Measurements from ENCODE around the gene SCAANT1. TPM values are rescaled to one million over a fixed set of nuclear protein-coding genes. Genes with fewer than 3 reads are reported as not detected.

SCAANT1 gene
- total and polyA plus RNA-seq, 2 of the 8 experiments (the other 6 are each of a cell fraction or from before 2014, with no cell fraction given) = not detected

- CTCF ChIA-PET (ENCODE audit: partially characterized antibody) = no interaction called here
- H3K4me1 ChIP-seq (replicated peaks in 1 of 4; ENCODE audit: control insufficient read depth in 3 of 4, insufficient read depth in 4 of 4, low read length in 3 of 4) = peaks cover 0 to 12% (median 6%) of the 10 kb centered on the region in 4 experiments; a peak in 5 of 7 replicates
- no peak overlapping the region for H2BK20ac ChIP-seq (ENCODE audit: low read length)
- H3K4ac ChIP-seq (replicated peaks; ENCODE audit: insufficient read length, low read depth, low read length) = no peak overlapping the region
- FAIRE-seq (no peak), DNase-seq (ENCODE audit: low read depth in 1 of 2, low spot score in 2 of 2) (no peak)
- no peak overlapping the region for H3K14ac ChIP-seq (ENCODE audit: insufficient read length)
- H3K18ac ChIP-seq (ENCODE audit: extremely low read depth, low read length) = no peak overlapping the region
- no peaks in the 10 kb centered on the region; the same call in 1 of the 2 replicates for H3K79me1 ChIP-seq (ENCODE audit: low read depth, low read length)
- H3K9me3 ChIP-seq (ENCODE audit: insufficient read depth in 2 of 2, low read depth in 1 of 2, low read length in 1 of 2) = no peaks in the 10 kb centered on the region
- H4K5ac ChIP-seq (ENCODE audit: insufficient read length, low read depth, low read length) = no peak overlapping the region
- H3K23ac ChIP-seq (ENCODE audit: insufficient read length) = no peak overlapping the region
- no peak overlapping the region for H3K9ac ChIP-seq (replicated peaks in 1 of 4; ENCODE audit: extremely low read depth in 1 of 4, low read depth in 3 of 4, low read length in 3 of 4)
- H3K23me2 ChIP-seq (ENCODE audit: low read depth, low read length) = peaks cover 6% of the 10 kb centered on the region
- H2AFZ ChIP-seq (ENCODE audit: low read length) = no peak overlapping the region
- H2BK5ac ChIP-seq (ENCODE audit: low read depth, low read length) = no peak overlapping the region
- POLR2A ChIA-PET (ENCODE audit: partially characterized antibody) = interaction anchor here (1.0 kb wide), 1 partner anchor 8 kb away, joined by 5 read pairs; no protein-coding TSS in a partner anchor
- peaks cover 0 to 56% of the 10 kb centered on the region in 2 experiments; a peak in 2 of 4 replicates for H3K79me2 ChIP-seq (ENCODE audit: control insufficient read depth in 1 of 2, insufficient read depth in 2 of 2, low read length in 2 of 2)
- H4K8ac ChIP-seq (ENCODE audit: extremely low read depth, insufficient read depth, low read length) = no peak overlapping the region
- H3K27ac ChIP-seq (ENCODE audit: low read depth, low read length) = no peak overlapping the region
- no peak overlapping the region for H3K4me2 ChIP-seq (ENCODE audit: insufficient read depth in 1 of 2, low read depth in 2 of 2, low read length in 2 of 2)
- H2BK12ac ChIP-seq (ENCODE audit: low read depth, low read length) = no peak overlapping the region
- no peak overlapping the region for H3K56ac ChIP-seq (replicated peaks; ENCODE audit: insufficient read length, low read depth, low read length)
- no peaks in the 10 kb centered on the region for H3K36me3 ChIP-seq (ENCODE audit: control insufficient read depth in 2 of 4, insufficient read depth in 4 of 4, low read length in 3 of 4)
- H4K91ac ChIP-seq (replicated peaks; ENCODE audit: insufficient read length, low read length) = no peak overlapping the region
- H3K27me3 ChIP-seq (replicated peaks in 1 of 4; ENCODE audit: control insufficient read depth in 3 of 4, extremely low read depth in 1 of 4, insufficient read depth in 3 of 4, low read length in 3 of 4) = no peaks in the 10 kb centered on the region
- H4K20me1 ChIP-seq (replicated peaks in 1 of 2; ENCODE audit: control insufficient read depth in 1 of 2, insufficient read depth in 2 of 2, low read length in 2 of 2) = no peaks in the 10 kb centered on the region
- no peak overlapping the region for H3K4me3 ChIP-seq (ENCODE audit: extremely low read depth in 1 of 4, insufficient read depth in 2 of 4, low read depth in 3 of 4, low read length in 4 of 4)
- H2BK15ac ChIP-seq (ENCODE audit: low read length) = no peak overlapping the region
- H2BK120ac ChIP-seq (replicated peaks; ENCODE audit: low read depth, low read length) = no peak overlapping the region
- no peak overlapping the region for H2AK5ac ChIP-seq (ENCODE audit: low read depth, low read length)
- 77% methylated on average over 1 of the region's 1 CpG; no CpG with 5 or more reads in 1 of the 2 experiments for WGBS, 2 experiments (ENCODE audit: extremely low coverage in 1 of 2, insufficient coverage in 1 of 2, insufficient read length in 1 of 2, insufficient replicate concordance in 2 of 2, low coverage in 1 of 2, low lambda C conversion rate in 2 of 2, missing lambda C conversion rate in 1 of 2)
These were observed 45.0 kb downstream of the SCAANT1 start for GRCh38 chr3:63867225-63867624.
